Measurements from ENCODE around the gene SARM1. TPM values are rescaled to one million over a fixed set of nuclear protein-coding genes. Genes with fewer than 3 reads are reported as not detected.

The SARM1 gene
- total and polyA plus RNA-seq, 9 of the 15 experiments (the other 6 are each of a cell fraction or from before 2014, with no cell fraction given) = 0.04 to 0.55 (median 0.11) TPM; not detected in 2

DNA sequence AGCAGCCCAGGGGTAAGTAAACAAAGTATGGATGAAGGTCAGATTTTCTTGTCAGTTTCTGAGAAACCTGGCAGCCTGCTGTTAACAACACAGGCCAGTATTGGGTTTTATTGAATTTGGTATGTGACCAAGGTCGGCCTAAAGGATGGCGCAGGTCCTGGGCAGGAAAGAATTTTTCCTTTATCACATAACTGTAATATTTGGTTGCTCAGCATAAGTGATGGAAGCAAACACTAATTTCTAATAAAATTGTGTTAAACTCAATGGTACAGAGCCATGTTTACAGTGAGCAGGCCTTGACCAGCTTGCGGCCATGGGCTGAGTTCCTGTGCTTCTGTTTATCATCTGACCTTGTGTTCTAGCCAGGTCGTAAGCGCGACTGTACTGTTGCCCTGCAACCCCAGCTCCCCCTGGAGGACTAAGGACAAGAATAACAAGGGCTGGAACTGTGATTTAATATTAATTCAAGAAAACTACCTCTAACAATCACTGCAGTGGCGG lies 24.7 kb upstream of the SARM1 start:
- intact Hi-C loops (cut with micrococcal nuclease) (no loop called here), in situ Hi-C loops (cut with MboI) (no loop called here)
- no peak overlapping the region for H3K4me2 ChIP-seq (ENCODE audit: insufficient read depth, low read length)
- H3K36me3 ChIP-seq (ENCODE audit: control insufficient read depth, insufficient read depth, low read length) = peaks cover 92% of the 10 kb centered on the region
- H3K79me2 ChIP-seq (ENCODE audit: control insufficient read depth, insufficient read depth, low read length) = no peaks in the 10 kb centered on the region
- ATAC-seq (peak; percentile 73), DNase-seq (ENCODE audit: extremely low read depth in 1 of 4, low spot score in 3 of 4) (peak; percentile 32 to 57 (median 40)), FAIRE-seq (peak; percentile 75)
- peaks cover 2% of the 10 kb centered on the region for H3K9me1 ChIP-seq (ENCODE audit: control insufficient read depth, insufficient read depth, low read length)
- 67% methylated on average over 7 of the region's 7 CpGs for WGBS (ENCODE audit: insufficient coverage, low coverage, missing lambda C conversion rate)
- H2AFZ ChIP-seq (ENCODE audit: low read depth, low read length) = no peak overlapping the region
- H3K27me3 ChIP-seq (ENCODE audit: control insufficient read depth in 2 of 2, insufficient read depth in 2 of 2, low read length in 2 of 2) = no peaks in the 10 kb centered on the region
- H3K27ac ChIP-seq (ENCODE audit: extremely low read depth, low read depth, low read length) = no peak overlapping the region
- H3K4me3 ChIP-seq = no peak overlapping the region
- H3K9me3 ChIP-seq (replicated peaks; ENCODE audit: control insufficient read depth, insufficient read depth, low read depth, low read length) = no peaks in the 10 kb centered on the region
- CTCF ChIA-PET (ENCODE audit: low intra/inter-chr PET ratio) = interaction anchor here (0.5 kb wide), 1 partner anchor 580 kb away, joined by 5 read pairs; no protein-coding TSS in a partner anchor
- POLR2A ChIA-PET = interaction anchor here (0.7 to 4.2 kb wide), 5 partner anchors 10 to 1055 kb away, joined by 3 to 44 read pairs (median 4); partner anchors contain the start of genes IFT20, POLDIP2 and TNFAIP1
- TSS peak; percentile 24 for BruUV-seq (replicated peaks)
- H3K4me1 ChIP-seq (replicated peaks in 1 of 2; ENCODE audit: control insufficient read depth in 2 of 2, insufficient read depth in 2 of 2, low read length in 2 of 2) = peaks cover 0 to 3% of the 10 kb centered on the region in 2 experiments; a peak in 1 of 5 replicates
- no peak overlapping the region for H3K9ac ChIP-seq (ENCODE audit: insufficient read depth in 1 of 2, low read depth in 2 of 2, low read length in 2 of 2)
- H4K20me1 ChIP-seq (replicated peaks; ENCODE audit: control insufficient read depth, insufficient read depth, low read length) = no peaks in the 10 kb centered on the region; the same call in none of the 2 replicates
- TF ChIP-seq, protein P1, sequence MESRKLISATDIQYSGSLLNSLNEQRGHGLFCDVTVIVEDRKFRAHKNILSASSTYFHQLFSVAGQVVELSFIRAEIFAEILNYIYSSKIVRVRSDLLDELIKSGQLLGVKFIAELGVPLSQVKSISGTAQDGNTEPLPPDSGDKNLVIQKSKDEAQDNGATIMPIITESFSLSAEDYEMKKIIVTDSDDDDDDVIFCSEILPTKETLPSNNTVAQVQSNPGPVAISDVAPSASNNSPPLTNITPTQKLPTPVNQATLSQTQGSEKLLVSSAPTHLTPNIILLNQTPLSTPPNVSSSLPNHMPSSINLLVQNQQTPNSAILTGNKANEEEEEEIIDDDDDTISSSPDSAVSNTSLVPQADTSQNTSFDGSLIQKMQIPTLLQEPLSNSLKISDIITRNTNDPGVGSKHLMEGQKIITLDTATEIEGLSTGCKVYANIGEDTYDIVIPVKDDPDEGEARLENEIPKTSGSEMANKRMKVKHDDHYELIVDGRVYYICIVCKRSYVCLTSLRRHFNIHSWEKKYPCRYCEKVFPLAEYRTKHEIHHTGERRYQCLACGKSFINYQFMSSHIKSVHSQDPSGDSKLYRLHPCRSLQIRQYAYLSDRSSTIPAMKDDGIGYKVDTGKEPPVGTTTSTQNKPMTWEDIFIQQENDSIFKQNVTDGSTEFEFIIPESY (CRISPR knock-in tag; IDR thresholded peaks at IDR 0.05) = peak; percentile 56
- TF ChIP-seq, protein P2, sequence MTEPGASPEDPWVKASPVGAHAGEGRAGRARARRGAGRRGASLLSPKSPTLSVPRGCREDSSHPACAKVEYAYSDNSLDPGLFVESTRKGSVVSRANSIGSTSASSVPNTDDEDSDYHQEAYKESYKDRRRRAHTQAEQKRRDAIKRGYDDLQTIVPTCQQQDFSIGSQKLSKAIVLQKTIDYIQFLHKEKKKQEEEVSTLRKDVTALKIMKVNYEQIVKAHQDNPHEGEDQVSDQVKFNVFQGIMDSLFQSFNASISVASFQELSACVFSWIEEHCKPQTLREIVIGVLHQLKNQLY (CRISPR knock-in tag; conservative IDR thresholded peaks at IDR 0.05) = no peak
- TF ChIP-seq, protein P3, sequence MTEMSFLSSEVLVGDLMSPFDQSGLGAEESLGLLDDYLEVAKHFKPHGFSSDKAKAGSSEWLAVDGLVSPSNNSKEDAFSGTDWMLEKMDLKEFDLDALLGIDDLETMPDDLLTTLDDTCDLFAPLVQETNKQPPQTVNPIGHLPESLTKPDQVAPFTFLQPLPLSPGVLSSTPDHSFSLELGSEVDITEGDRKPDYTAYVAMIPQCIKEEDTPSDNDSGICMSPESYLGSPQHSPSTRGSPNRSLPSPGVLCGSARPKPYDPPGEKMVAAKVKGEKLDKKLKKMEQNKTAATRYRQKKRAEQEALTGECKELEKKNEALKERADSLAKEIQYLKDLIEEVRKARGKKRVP (CRISPR knock-in tag; IDR thresholded peaks at IDR 0.05) = no peak
- TF ChIP-seq, protein P4, sequence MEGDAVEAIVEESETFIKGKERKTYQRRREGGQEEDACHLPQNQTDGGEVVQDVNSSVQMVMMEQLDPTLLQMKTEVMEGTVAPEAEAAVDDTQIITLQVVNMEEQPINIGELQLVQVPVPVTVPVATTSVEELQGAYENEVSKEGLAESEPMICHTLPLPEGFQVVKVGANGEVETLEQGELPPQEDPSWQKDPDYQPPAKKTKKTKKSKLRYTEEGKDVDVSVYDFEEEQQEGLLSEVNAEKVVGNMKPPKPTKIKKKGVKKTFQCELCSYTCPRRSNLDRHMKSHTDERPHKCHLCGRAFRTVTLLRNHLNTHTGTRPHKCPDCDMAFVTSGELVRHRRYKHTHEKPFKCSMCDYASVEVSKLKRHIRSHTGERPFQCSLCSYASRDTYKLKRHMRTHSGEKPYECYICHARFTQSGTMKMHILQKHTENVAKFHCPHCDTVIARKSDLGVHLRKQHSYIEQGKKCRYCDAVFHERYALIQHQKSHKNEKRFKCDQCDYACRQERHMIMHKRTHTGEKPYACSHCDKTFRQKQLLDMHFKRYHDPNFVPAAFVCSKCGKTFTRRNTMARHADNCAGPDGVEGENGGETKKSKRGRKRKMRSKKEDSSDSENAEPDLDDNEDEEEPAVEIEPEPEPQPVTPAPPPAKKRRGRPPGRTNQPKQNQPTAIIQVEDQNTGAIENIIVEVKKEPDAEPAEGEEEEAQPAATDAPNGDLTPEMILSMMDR (IDR thresholded peaks at IDR 0.05 in 2 of 3, conservative IDR thresholded peaks at IDR 0.05 in 1 of 3; ENCODE audit: insufficient read depth in 2 of 3, low read depth in 1 of 3, low read length in 3 of 3) = peak; percentile 59 to 70 (median 65)
- peak in 1 of 2 experiments; percentile 85; a peak in 3 of 4 replicates for TF ChIP-seq RCOR1 (IDR thresholded peaks at IDR 0.05; ENCODE audit: borderline replicate concordance in 1 of 2, low read depth in 2 of 2, low read length in 2 of 2)
- peak; percentile 51 to 61 for TF ChIP-seq KDM1A (IDR thresholded peaks at IDR 0.05)
- TF ChIP-seq, protein P5, sequence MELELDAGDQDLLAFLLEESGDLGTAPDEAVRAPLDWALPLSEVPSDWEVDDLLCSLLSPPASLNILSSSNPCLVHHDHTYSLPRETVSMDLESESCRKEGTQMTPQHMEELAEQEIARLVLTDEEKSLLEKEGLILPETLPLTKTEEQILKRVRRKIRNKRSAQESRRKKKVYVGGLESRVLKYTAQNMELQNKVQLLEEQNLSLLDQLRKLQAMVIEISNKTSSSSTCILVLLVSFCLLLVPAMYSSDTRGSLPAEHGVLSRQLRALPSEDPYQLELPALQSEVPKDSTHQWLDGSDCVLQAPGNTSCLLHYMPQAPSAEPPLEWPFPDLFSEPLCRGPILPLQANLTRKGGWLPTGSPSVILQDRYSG (tag; conservative IDR thresholded peaks at IDR 0.05; ENCODE audit: low read depth) = no peak
- peak in 1 of 2 experiments; percentile 27; a peak in 1 of 4 replicates for TF ChIP-seq HDAC1 (IDR thresholded peaks at IDR 0.05)
- TF ChIP-seq FOXK2 (conservative IDR thresholded peaks at IDR 0.05 in 1 of 2, IDR thresholded peaks at IDR 0.05 in 1 of 2; ENCODE audit: low read depth in 2 of 2) = peak; percentile 40 to 71; a peak in 3 of 4 replicates
- peak; percentile 74; the same call in 1 of the 2 replicates for TF ChIP-seq PHF21A (IDR thresholded peaks at IDR 0.05; ENCODE audit: borderline replicate concordance, low read depth)
- TF ChIP-seq STAG1 (CRISPR knock-in tag; IDR thresholded peaks at IDR 0.05; ENCODE audit: borderline replicate concordance) = peak; percentile 22; the same call in 1 of the 2 replicates
- TF ChIP-seq ESRRA (IDR thresholded peaks at IDR 0.05; ENCODE audit: borderline replicate concordance, low read depth) = peak; percentile 93

Measured in K562 (cell line).